Keratinocyte (primary cell): ENCODE measurements around the gene POLH. TPM values are rescaled to one million over a fixed set of nuclear protein-coding genes. Genes with fewer than 3 reads are reported as not detected.

Experiments
- DNase-seq: peaks from one replicate; pipeline ENCODE4 v3.0.0-alpha.2; 2011; ENCODE audit warnings: low read depth, missing footprints, low spot score
- FAIRE-seq: peaks from 2 replicates; lab custom pipeline; 2011; peaks lifted over from hg19 to GRCh38; lab: Jason Lieb, UNC
- H2AFZ ChIP-seq: 2 replicates; pipeline ENCODE4 v1.6.0; 2012; ENCODE audit warnings: low read length, control low read depth, inconsistent platforms; ENCODE audit not compliant: control insufficient read depth
- H3K27ac ChIP-seq: 2 replicates; pipeline ENCODE4 v1.5.1; 2011; ENCODE audit warnings: low read length; ENCODE audit not compliant: control insufficient read depth, insufficient read depth
- H3K27me3 ChIP-seq: 3 replicates; pipeline ENCODE4 v1.6.0; 2011; ENCODE audit warnings: low read length; ENCODE audit not compliant: control insufficient read depth, insufficient read depth; ENCODE audit errors: extremely low read depth
- H3K36me3 ChIP-seq, 2 experiments: 2 replicates in 1 of 2; 3 replicates in 1 of 2; pipeline ENCODE4 v1.5.1; 2011; ENCODE audit warnings: low read length in 2 of 2, mild to moderate bottlenecking in 1 of 2; ENCODE audit not compliant: control insufficient read depth in 2 of 2, insufficient read depth in 2 of 2; ENCODE audit errors: extremely low read depth in 1 of 2
- H3K4me1 ChIP-seq: 3 replicates; pipeline ENCODE4 v1.5.1; 2011; ENCODE audit warnings: low read length; ENCODE audit not compliant: control insufficient read depth, insufficient read depth; ENCODE audit errors: extremely low read depth
- H3K4me2 ChIP-seq: 3 replicates; pipeline ENCODE4 v1.6.0; 2011; ENCODE audit warnings: low read depth, low read length; ENCODE audit not compliant: control insufficient read depth, insufficient read depth; ENCODE audit errors: extremely low read depth
- H3K4me3 ChIP-seq, 3 experiments: fragments of 200-600 bp in 1 of 3; sonication (generic) in 1 of 3; 2 replicates in 2 of 3; 3 replicates in 1 of 3; pipeline ENCODE4 v1.5.1; 2011 to 2016; ENCODE audit warnings: low read length in 3 of 3, mild to moderate bottlenecking in 3 of 3, control low read depth in 2 of 3, inconsistent platforms in 1 of 3, low read depth in 1 of 3, mixed read lengths in 1 of 3, mixed run types in 1 of 3, moderate library complexity in 1 of 3; ENCODE audit not compliant: control insufficient read depth in 2 of 3, insufficient read depth in 2 of 3; ENCODE audit errors: extremely low read depth in 1 of 3
- H3K79me2 ChIP-seq: 2 replicates; pipeline ENCODE4 v1.6.0; 2012; ENCODE audit warnings: low read length; ENCODE audit not compliant: control insufficient read depth, insufficient read depth
- H3K9ac ChIP-seq: 3 replicates; pipeline ENCODE4 v1.6.0; 2011; ENCODE audit warnings: low read length; ENCODE audit not compliant: control insufficient read depth, insufficient read depth; ENCODE audit errors: extremely low read depth
- H3K9me1 ChIP-seq: 3 replicates; pipeline ENCODE4 v1.6.0; 2011; ENCODE audit warnings: low read length; ENCODE audit not compliant: control insufficient read depth, insufficient read depth; ENCODE audit errors: extremely low read depth
- H3K9me3 ChIP-seq: 2 replicates; pipeline ENCODE4 v1.5.1; 2012; ENCODE audit warnings: low read depth, low read length; ENCODE audit not compliant: control insufficient read depth
- H4K20me1 ChIP-seq: 3 replicates; pipeline ENCODE4 v1.6.0; 2011; ENCODE audit warnings: low read length; ENCODE audit not compliant: control insufficient read depth, insufficient read depth; ENCODE audit errors: extremely low read depth
- EZH2 ChIP-seq: IDR thresholded peaks from one replicate; pipeline ENCODE4 v1.6.1; 2012; ENCODE audit warnings: inconsistent platforms, mild to moderate bottlenecking, low read length, moderate library complexity
- dilution Hi-C: fragments of 300-500 bp; cut with MboI; formaldehyde crosslinking; loops from one replicate; pipeline ENCODE4 v1.7.0; 2020; ENCODE audit warnings: low sequenced_read_pairs; ENCODE audit not compliant: extremely low pct_ligation_motif_present
- polyA plus RNA-seq, 5 experiments: library from polyadenylated mRNA; depleted of rRNA in 3 of 5; stranded (reverse) in 3 of 5; stranded (forward) in 1 of 5; unstranded in 1 of 5; fragments of >200 nt; gene quantifications; 1 replicate in 1 of 5; 2 replicates in 3 of 5; 3 replicates in 1 of 5; pipeline versions ENCODE4 v1.2.1 to v1.2.3, GENCODE V29; 2011 to 2012; ENCODE audit warnings: missing spikeins in 2 of 5, low read depth in 1 of 5, low replicate concordance in 1 of 5
- TF ChIP-seq, protein P1 (sequence below), 3 experiments: IDR thresholded peaks in 1 of 3; conservative IDR thresholded peaks in 1 of 3; optimal IDR thresholded peaks in 1 of 3; 2 replicates in 2 of 3; 3 replicates in 1 of 3; pipeline versions ENCODE3 to v1.5.1; 2011; ENCODE audit warnings: low read length in 3 of 3, mild to moderate bottlenecking in 3 of 3, moderate library complexity in 2 of 3, control low read depth in 1 of 3, inconsistent platforms in 1 of 3; ENCODE audit not compliant: insufficient read depth in 2 of 3; ENCODE audit errors: extremely low read depth in 1 of 3

Gene POLH
- polyA plus RNA-seq, 1 donor (not counting 4 experiments of a cell fraction or from before 2014, with no cell fraction given) = 29.9 TPM

DNA sequence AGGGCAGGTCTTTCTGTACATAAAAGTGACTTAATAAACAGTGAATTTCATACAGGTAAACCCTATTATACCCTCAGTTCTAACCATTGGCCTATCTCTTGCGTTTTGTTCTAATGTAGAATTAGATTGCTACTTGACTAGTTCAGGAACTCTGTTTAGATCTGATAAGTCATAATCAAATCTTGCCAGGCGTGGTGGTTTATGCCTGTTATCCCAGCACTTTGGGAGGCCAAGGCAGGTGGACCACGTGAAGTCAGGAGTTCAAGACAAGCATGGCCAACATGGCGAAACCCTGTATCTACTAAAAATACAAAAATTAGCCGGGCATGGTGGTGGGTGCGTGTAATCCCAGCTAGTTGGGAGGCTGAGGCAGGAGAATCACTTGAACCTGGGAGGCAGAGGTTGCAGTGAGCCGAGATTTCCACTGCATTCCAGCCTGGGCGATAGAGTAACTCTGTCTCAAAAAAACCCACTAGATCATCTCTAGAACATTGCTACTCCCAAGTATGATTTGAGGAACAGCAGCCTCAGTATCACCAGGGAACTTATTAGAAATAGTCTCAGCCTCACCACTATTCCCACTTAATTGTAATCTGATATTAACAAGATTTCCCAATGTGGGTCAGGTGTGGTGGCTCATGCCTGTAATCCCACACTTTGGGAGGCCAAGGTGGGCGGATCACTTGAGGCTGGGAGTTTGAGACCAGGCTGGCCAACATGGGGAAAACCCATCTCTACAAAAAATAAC, 40.9 kb downstream of the POLH start:
- Histone ChIP-seq H3K36me3 (peaks cover 26 to 35% of the 10 kb centered on the region in 2 experiments), H3K27me3 (no peaks in the 10 kb centered on the region), H3K9me3 (no peaks in the 10 kb centered on the region), H3K79me2 (no peaks in the 10 kb centered on the region), H4K20me1 (no peaks in the 10 kb centered on the region), H2AFZ (no peak overlapping the region), H3K9me1 (no peaks in the 10 kb centered on the region), H3K27ac (no peak overlapping the region), H3K4me3 (no peak overlapping the region), H3K4me1 (no peaks in the 10 kb centered on the region), H3K9ac (no peak overlapping the region), H3K4me2 (no peak overlapping the region)
- no peak for TF ChIP-seq EZH2
- TF ChIP-seq, protein P1, sequence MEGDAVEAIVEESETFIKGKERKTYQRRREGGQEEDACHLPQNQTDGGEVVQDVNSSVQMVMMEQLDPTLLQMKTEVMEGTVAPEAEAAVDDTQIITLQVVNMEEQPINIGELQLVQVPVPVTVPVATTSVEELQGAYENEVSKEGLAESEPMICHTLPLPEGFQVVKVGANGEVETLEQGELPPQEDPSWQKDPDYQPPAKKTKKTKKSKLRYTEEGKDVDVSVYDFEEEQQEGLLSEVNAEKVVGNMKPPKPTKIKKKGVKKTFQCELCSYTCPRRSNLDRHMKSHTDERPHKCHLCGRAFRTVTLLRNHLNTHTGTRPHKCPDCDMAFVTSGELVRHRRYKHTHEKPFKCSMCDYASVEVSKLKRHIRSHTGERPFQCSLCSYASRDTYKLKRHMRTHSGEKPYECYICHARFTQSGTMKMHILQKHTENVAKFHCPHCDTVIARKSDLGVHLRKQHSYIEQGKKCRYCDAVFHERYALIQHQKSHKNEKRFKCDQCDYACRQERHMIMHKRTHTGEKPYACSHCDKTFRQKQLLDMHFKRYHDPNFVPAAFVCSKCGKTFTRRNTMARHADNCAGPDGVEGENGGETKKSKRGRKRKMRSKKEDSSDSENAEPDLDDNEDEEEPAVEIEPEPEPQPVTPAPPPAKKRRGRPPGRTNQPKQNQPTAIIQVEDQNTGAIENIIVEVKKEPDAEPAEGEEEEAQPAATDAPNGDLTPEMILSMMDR (optimal IDR thresholded peaks at IDR 0.05 in 1 of 3, IDR thresholded peaks at IDR 0.05 in 1 of 3, conservative IDR thresholded peaks at IDR 0.05 in 1 of 3; ENCODE audit: extremely low read depth in 1 of 3, insufficient read depth in 2 of 3, low read length in 3 of 3) = no peak
- dilution Hi-C loops = no loop called here
- no peak for DNase-seq
- FAIRE-seq = no peak

DNA sequence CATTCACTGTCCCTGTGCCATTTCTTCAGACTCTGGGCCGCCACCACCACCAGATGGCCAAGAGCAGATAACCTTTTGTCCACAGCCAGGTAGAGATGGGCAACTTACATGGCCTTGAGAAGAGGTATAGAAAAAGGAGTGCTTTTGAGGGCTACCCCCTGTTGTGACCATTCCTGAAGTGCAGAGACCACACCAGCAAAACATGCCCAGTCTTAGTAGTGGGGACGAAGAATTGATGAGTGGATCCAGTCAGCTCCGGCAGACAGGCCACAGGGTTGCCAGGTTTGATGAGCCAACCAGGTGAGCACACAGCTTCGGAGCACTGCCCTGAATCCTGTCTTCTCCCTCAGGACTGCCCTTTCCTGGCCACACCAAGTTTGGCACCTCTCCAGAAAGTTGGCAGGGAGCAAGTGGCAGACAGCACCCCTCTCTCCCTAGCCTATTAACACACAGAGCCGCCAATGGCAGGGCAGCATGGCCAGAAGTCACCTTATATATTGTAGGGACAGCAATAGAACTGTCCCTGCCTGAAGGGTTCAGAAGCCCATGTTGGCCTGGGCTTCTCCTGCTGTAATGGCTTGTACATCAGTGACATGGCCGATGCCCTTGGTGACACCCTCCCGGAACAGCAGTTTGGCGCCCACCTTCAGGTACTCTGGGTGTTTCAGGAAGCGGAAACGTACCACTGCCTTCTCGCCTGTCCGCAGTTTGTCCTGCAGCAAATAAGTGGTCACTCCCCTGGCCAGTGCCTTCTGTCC, 45.3 kb downstream of the POLH start:
- peaks cover 2% of the 10 kb centered on the region for H4K20me1 ChIP-seq
- H3K4me3 ChIP-seq = no peak overlapping the region
- H3K27ac ChIP-seq = no peak overlapping the region
- peaks cover 43 to 51% of the 10 kb centered on the region in 2 experiments for H3K36me3 ChIP-seq
- no peak overlapping the region for H2AFZ ChIP-seq
- no peaks in the 10 kb centered on the region for H3K9me1 ChIP-seq
- FAIRE-seq (no peak), DNase-seq (no peak)
- no peak for TF ChIP-seq EZH2
- TF ChIP-seq, protein P1 (optimal IDR thresholded peaks at IDR 0.05 in 1 of 3, IDR thresholded peaks at IDR 0.05 in 1 of 3, conservative IDR thresholded peaks at IDR 0.05 in 1 of 3; ENCODE audit: extremely low read depth in 1 of 3, insufficient read depth in 2 of 3, low read length in 3 of 3) = no peak
- no peaks in the 10 kb centered on the region for H3K27me3 ChIP-seq
- no peaks in the 10 kb centered on the region for H3K9me3 ChIP-seq
- dilution Hi-C loops = no loop called here
- H3K79me2 ChIP-seq = peaks cover 1% of the 10 kb centered on the region
- H3K4me1 ChIP-seq = no peaks in the 10 kb centered on the region
- no peak overlapping the region for H3K9ac ChIP-seq
- H3K4me2 ChIP-seq = no peak overlapping the region
